Suprapubic skin (tissue), 4 donors: ENCODE results near the gene KIF6. TPM values are rescaled to one million over a fixed set of nuclear protein-coding genes. Genes with fewer than 3 reads are reported as not detected.
"Not testable (repeated sequence)": the region's sequence is repeated elsewhere in the genome, so short reads cannot be mapped to it uniquely, and the experiment has no call there.

Experiments
- DNase-seq, 2 donors: peaks; one replicate each; pipeline ENCODE4 v3.0.0-alpha.2; 2019; ENCODE audit warnings: low spot score in 2 of 2
- H3K27ac ChIP-seq: fragments of 200-600 bp; sonication (generic); one replicate; pipeline ENCODE4 v1.5.1; 2019
- H3K27me3 ChIP-seq: fragments of 200-600 bp; sonication (generic); one replicate; pipeline ENCODE4 v1.5.1; 2019
- H3K36me3 ChIP-seq: fragments of 200-600 bp; sonication (generic); one replicate; pipeline ENCODE4 v1.5.1; 2019
- H3K4me1 ChIP-seq: fragments of 200-600 bp; sonication (generic); one replicate; pipeline ENCODE4 v1.5.1; 2019
- H3K4me3 ChIP-seq: fragments of 200-600 bp; sonication (generic); one replicate; pipeline ENCODE4 v1.5.1; 2019; ENCODE audit warnings: mild to moderate bottlenecking
- H3K9me3 ChIP-seq: fragments of 200-600 bp; sonication (generic); one replicate; pipeline ENCODE4 v1.5.1; 2019
- CTCF ChIP-seq, 2 donors: fragments of 200-600 bp in 1 of 2; fragments of 450-650 bp in 1 of 2; sonication (generic) in 1 of 2; IDR thresholded peaks; one replicate each; pipeline ENCODE4 v1.5.1; 2016 to 2019; ENCODE audit warnings: antibody characterized with exemption in 2 of 2, mild to moderate bottlenecking in 1 of 2, moderate library complexity in 1 of 2
- EP300 ChIP-seq: sonication (generic); formaldehyde crosslinking; IDR thresholded peaks from one replicate; pipeline ENCODE4 v1.6.1; 2017; ENCODE audit warnings: antibody characterized with exemption
- POLR2A ChIP-seq, 2 donors: fragments of 450-650 bp; IDR thresholded peaks; one replicate each; pipeline ENCODE4 v1.6.1; 2017; ENCODE audit warnings: antibody characterized with exemption in 2 of 2, mild to moderate bottlenecking in 2 of 2, moderate library complexity in 2 of 2
- POLR2AphosphoS5 ChIP-seq, 3 donors: sonication (generic); formaldehyde crosslinking; IDR thresholded peaks; one replicate each; pipeline ENCODE4 v1.6.1; 2017; ENCODE audit warnings: antibody characterized with exemption in 3 of 3
- WGBS: methylation state at CpG from one replicate; pipeline ENCODE4 v1.1.5; 2018; 5-methylcytosine and 5-hydroxymethylcytosine counted together
- total RNA-seq, 4 donors: library from RNA; depleted of rRNA; stranded (reverse); fragments of >200 nt; gene quantifications; one replicate each; pipeline ENCODE4 v1.1.0, GENCODE V29; 2016

KIF6 gene
- total RNA-seq, 4 donors from 2014 or later, result 0.18 to 1.1 TPM; not detected in 2

DNA sequence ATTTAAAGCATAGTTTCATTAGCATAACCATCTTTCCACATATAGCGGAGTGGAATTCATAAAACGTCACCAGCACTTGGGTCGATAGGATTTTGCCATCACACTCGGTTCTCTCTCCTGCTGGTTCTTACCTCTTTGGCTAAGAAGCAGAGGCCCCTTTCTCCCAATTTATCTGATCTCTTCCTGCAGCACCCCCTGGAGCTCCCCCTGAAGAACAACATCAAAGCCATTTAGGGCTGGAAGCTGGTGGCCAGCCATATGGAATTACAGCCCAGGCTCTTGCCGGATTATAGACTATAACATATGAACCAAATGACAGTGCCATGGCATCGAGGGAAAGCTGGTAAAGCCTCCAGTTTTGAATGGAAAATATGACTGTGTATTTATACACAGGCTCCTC, 6.4 kb upstream of the KIF6 start:
- Histone ChIP-seq H3K27ac (no peak overlapping the region), H3K27me3 (no peaks in the 10 kb centered on the region), H3K4me3 (no peak overlapping the region), H3K36me3 (no peaks in the 10 kb centered on the region), H3K4me1 (no peaks in the 10 kb centered on the region), H3K9me3 (no peaks in the 10 kb centered on the region)
- TF ChIP-seq CTCF (IDR thresholded peaks at IDR 0.05) (no peak), EP300 (no peak), POLR2AphosphoS5 (IDR thresholded peaks at IDR 0.05) (no peak), POLR2A (IDR thresholded peaks at IDR 0.05) (no peak)
- DNase-seq, result no peak
- WGBS, result 79% methylated on average over 6 of the region's 6 CpGs

DNA sequence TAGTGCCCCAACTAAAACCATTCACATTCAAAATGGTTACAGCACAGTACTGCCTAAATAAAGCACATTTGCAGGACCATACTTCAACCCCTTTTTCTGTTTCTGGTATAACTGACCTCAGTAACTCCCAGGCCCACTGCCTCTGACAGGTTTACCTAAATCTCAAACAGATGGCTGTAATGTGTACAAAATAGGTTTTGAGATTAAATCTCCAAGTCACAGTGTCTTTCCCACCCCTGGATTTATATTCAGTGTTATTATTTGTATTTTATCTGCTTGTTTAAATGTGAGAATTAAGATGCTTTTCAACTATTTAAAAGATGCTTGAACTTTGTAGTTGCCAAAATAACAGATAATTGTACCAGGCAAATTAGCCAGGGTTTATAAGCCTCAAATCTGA, 4.7 kb upstream of the KIF6 start:
- DNase-seq, result no peak
- Histone ChIP-seq H3K27ac (no peak overlapping the region), H3K9me3 (no peaks in the 10 kb centered on the region), H3K4me1 (peaks cover 3% of the 10 kb centered on the region), H3K36me3 (no peaks in the 10 kb centered on the region), H3K27me3 (no peaks in the 10 kb centered on the region), H3K4me3 (no peak overlapping the region)
- TF ChIP-seq POLR2AphosphoS5 (IDR thresholded peaks at IDR 0.05), result no peak
- no peak for TF ChIP-seq POLR2A (IDR thresholded peaks at IDR 0.05)
- TF ChIP-seq EP300, result no peak
- TF ChIP-seq CTCF (IDR thresholded peaks at IDR 0.05), result no peak

- Histone ChIP-seq H3K4me3 (peak overlapping the region; percentile 69), H3K9me3 (no peaks in the 10 kb centered on the region), H3K36me3 (no peaks in the 10 kb centered on the region), H3K4me1 (peaks cover 8% of the 10 kb centered on the region), H3K27ac (no peak overlapping the region), H3K27me3 (no peaks in the 10 kb centered on the region)
- WGBS, result 50% methylated on average over 14 of the region's 14 CpGs
- DNase-seq, result no peak
- TF ChIP-seq POLR2AphosphoS5 (IDR thresholded peaks at IDR 0.05) (no peak), EP300 (no peak), POLR2A (IDR thresholded peaks at IDR 0.05) (no peak), CTCF (IDR thresholded peaks at IDR 0.05) (no peak)
Measured at GRCh38 chr6:39725632-39725997, 407 bp upstream of the KIF6 start.

GRCh38 chr6:39723350-39723749, 1.9 kb downstream of the KIF6 start:
- WGBS, result 80% methylated on average over 4 of the region's 4 CpGs
- H3K27ac ChIP-seq, H3K36me3 ChIP-seq, H3K9me3 ChIP-seq, H3K4me3 ChIP-seq, H3K27me3 ChIP-seq, H3K4me1 ChIP-seq, DNase-seq: not testable (repeated sequence)

DNA sequence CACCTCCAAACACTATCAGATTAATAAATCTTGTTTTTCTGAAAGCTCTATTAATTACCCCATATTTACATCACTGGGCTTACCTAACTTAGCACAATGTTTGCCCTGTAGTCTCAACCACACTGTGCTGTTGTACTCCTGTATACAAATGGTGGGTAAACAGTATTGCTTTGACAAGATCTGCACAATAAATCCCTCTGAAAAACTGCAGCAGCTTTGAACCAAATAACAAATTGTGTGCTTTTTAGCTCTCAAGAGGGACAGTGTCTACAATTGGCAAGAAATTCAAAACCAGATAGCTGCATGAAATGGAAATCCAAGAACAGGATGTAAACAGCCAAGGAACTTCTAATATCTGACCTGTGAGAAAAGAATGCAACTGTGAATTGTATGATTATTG, 10.4 kb downstream of the KIF6 start:
- Histone ChIP-seq H3K27ac (no peak overlapping the region), H3K4me1 (no peaks in the 10 kb centered on the region), H3K4me3 (no peak overlapping the region), H3K27me3 (no peaks in the 10 kb centered on the region), H3K36me3 (no peaks in the 10 kb centered on the region), H3K9me3 (no peaks in the 10 kb centered on the region)
- TF ChIP-seq CTCF (IDR thresholded peaks at IDR 0.05), result no peak
- no peak for DNase-seq

GRCh38 chr6:39707962-39708683, 17.1 kb downstream of the KIF6 start:
- Histone ChIP-seq H3K9me3 (no peaks in the 10 kb centered on the region), H3K27ac (no peak overlapping the region), H3K4me1 (no peaks in the 10 kb centered on the region), H3K4me3 (no peak overlapping the region), H3K36me3 (no peaks in the 10 kb centered on the region), H3K27me3 (no peaks in the 10 kb centered on the region)
- 95% methylated on average over 2 of the region's 2 CpGs for WGBS
- TF ChIP-seq CTCF (IDR thresholded peaks at IDR 0.05), result no peak
- DNase-seq, result no peak
